GM19099 (cell line): ENCODE results near the gene ACCSL.

Experiments
- POLR2A ChIP-seq: IDR thresholded peaks from 3 replicates; pipeline ENCODE4 v1.6.1; 2011; ENCODE audit warnings: low read depth; ENCODE audit not compliant: insufficient read length; ENCODE audit errors: extremely low read depth

ACCSL gene

GRCh38 chr11:44033411-44033850, 14.3 kb upstream of the ACCSL start:
- no peak for TF ChIP-seq POLR2A

GRCh38 chr11:44033856-44034255, 13.9 kb upstream of the ACCSL start:
- TF ChIP-seq POLR2A = no peak

- no peak for TF ChIP-seq POLR2A
Observed at GRCh38 chr11:44034639-44035038, 13.1 kb upstream of the ACCSL start.

DNA sequence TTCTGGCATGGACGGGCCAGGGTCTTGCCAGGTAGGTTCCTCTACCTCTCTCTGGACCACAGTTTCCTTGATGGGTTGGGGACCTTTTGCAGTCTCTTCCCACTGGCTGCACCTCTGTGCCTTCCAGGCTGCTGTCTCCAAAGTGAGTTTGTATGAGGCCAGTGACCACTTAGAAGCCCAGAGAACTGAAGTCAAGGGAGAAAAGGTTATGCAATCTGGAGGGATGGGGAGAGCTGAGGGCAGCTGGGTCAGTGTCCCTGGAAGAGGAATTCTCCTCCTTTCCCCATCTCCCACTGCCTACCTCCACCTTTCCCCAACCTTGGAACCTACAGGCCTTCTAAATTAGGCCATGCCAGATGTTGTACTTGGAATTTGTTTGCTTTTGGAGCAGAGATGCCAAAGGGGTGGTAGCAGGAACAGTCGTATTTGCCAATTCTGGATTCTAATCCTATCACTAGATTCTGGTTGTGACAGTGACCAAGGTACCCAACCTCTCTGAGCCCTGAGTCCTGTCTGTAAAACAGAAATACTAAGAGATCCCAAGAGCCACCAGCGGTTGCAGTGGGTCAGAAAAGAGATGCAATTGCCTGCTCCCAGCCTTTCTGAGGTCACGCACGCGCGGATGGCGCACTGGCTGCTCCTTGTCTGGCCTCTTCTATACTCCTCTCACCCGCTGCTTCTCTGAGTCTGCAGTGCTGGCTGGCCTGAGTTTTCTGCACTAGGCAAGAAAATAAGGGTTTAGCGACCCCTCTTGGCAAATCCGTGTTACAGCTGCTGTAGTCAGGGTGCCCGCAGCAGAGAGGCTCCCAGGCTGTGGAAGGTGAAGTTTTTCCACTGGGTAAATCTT, 10.7 kb upstream of the ACCSL start:
- no peak for TF ChIP-seq POLR2A

GRCh38 chr11:44037658-44037998, 10.2 kb upstream of the ACCSL start:
- no peak for TF ChIP-seq POLR2A

GRCh38 chr11:44043157-44043556, 4.6 kb upstream of the ACCSL start:
- TF ChIP-seq POLR2A = no peak

DNA sequence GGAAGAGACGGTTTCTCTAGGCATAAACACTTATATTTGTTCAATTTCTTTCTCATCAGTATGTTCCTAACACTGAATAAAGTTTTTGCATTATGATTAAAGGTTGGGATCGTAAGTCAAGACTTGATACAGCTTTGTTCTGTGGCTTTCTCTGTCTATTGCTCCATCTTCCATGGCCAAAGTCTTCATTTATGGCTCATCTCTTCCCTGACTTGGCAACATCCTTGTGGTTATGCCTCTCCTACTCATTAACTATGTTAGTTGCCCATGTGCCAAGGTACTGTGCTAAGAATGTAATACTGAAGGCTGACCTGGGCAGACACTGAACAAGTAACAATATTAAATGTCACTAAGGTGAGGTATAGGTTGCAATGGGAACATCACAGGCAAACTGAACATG, 1.6 kb upstream of the ACCSL start:
- TF ChIP-seq POLR2A = no peak

GRCh38 chr11:44047298-44047697, 483 bp upstream of the ACCSL start:
- no peak for TF ChIP-seq POLR2A

DNA sequence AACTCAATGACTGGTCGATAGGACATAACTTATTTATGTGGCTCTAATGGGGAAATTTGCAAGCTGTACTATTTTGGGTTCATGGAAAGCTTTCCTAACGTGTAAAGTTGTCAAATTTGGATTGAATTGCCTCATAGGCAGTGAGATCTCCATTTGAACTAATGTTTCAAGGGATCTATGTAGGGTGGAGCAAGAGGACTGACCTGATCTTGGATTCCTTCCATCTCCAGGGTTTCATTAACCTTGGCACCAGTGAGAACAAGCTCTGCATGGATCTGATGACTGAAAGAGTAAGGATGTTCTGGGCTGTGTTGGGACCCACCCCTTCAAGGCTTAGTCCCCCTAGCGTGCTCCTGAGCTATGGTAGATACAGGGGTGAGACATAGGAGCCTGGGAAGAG, 2.1 kb downstream of the ACCSL start:
- TF ChIP-seq POLR2A = no peak

DNA sequence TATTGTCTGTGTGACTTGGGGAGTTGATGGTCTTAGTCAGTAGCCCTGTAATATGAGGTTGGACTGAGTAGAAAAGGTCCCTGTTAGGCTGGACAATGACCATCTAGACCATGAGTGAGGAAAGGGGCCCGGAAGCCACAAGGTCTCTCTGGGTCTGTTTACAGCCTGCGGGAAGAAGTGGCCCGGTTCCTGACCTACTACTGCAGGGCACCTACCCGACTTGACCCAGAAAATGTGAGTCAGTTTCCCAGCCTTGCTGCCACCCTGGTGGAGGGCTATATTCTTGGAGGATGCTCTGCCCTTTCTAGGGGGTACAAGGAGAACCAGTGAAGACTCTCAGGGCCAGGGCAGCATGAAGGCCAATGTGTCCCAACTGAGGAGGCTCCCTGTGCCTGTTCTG, 3.4 kb downstream of the ACCSL start:
- no peak for TF ChIP-seq POLR2A

GRCh38 chr11:44057340-44057739, 9.6 kb downstream of the ACCSL start:
- no peak for TF ChIP-seq POLR2A

DNA sequence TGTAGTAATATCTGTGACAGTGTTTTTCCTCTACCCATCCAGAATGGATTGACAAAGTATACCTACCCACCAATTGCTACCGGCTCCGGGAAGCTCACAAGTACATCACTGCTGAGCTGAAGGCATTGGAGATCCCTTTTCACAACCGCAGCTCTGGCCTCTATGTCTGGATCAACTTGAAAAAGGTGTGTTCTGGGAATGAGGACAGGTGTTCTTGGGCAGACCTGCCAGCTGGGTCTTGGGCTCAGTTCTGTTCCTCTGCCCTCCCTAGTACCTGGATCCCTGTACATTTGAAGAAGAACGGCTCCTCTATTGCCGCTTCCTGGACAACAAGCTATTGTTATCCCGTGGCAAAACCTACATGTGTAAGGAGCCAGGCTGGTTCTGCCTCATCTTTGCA, 10.5 kb downstream of the ACCSL start:
- TF ChIP-seq POLR2A = no peak

DNA sequence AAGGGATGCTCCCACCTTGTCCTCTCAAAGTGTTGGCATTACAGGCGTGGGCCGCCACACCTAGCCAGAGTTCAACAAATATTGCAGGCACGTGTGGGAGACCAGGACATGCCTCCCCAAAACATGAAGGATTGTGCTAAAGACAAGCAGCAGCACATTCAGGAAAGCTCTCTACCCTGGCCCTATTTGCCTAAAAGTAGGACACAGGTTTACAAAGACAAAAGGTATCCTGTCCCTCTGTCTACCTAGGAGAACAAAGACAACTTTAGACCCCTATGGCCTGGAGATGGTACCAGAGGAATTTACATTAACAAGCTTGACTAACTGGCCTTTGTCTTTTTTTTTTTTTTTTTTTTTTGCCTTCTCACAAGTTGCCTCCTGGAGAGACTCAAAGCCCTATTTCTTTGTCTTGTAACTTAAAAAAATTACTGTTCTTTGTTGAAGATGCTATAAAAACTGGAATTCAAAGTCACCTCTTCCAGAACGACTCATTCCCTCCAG, 17.4 kb downstream of the ACCSL start:
- no peak for TF ChIP-seq POLR2A

DNA sequence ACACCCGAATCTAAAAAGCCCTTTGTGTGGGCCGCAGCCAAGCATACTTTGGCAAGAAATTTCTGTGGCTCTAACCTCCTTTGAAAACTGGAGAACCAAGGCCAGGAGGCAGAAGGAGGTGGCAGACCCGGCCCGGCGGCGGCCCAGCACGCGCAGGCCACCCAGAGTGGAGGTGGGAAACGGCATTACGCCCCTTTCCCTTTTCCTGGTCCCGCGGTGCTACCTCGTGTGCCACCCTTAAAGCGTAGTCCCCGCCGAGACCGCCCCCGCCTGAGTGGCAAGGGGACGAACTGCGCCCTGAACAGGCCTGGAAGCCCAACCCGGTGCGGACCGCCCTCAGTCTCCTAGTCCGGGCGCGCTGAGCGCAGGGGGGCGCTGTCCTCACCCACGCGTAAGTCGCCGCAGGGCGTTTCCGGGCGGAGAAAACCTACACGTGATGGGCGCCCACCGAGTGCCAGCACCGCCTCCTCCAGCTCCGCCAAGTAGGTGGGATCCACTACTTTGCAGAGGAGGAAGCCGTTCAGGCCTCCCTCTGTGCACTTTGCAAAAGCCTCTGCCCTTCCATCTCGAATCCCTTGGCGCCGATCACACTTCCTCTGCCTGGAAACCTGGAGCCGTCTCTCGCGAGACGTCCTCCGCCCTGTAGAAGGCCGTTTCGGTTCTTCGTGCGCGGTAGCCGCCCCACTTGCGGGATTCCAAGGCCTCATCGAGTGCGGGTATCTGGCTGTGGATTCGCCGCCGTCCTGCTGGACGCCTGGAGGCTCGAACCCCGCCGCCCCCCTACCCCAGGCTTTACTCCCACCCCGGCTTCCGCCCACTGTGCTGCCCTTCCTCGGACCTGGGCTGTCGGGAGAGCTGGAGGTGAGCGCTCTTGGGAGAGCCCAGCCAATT, 18.3 kb downstream of the ACCSL start, which contains the start of gene ACCS:
Gene ACCS, plus strand, starts transcription at position 430 of the 891 bp plus-strand sequence. CDS start 1,358 bp downstream, outside the sequence.
- peak; percentile 76 for TF ChIP-seq POLR2A

- TF ChIP-seq POLR2A = no peak
Observed at GRCh38 chr11:44066732-44067141, 19.0 kb downstream of the ACCSL start.

GRCh38 chr11:44067266-44067665, 19.5 kb downstream of the ACCSL start:
- no peak for TF ChIP-seq POLR2A

DNA sequence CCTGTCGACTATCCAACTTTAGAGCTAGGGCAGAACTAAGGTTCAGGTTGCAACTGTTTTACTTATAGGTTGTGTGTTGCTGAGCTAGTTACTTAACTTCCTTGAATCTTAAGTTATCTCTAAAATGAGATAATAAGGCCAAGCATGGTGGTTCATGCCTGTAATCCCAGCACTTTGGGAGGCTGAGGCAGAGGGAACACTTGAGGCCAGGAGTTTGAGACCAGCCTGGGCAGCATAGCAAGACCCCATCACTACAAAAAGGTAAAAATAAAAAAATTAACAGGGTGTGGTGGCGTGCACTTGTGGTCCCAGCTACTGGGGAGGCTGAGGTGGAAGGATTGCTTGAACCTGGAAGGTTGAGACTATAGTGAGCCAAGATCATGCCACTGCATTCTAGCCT, 20.4 kb downstream of the ACCSL start:
- no peak for TF ChIP-seq POLR2A

DNA sequence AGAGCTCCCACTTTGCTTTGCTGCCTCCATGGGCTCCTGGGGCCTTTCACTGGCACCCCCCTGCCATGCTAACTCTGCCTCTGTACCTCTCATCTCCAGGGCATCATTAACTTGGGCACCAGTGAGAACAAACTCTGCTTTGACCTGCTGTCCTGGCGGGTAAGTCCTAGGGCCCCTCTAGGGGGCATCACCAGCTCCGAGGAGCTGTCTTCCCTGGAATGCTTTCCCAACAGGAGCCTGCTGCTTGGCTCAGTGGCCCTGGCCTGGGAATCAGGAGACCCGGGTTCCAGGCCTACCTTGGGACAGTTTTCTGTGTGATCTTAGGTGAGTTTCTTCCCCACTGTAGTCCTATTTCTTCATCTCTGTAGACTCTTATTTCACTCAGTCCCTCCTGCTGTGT, 23.4 kb downstream of the ACCSL start:
- TF ChIP-seq POLR2A = no peak
